GM12874 (cell line): Measurements from ENCODE around the gene CNP.

ENCODE experiments used
- TF ChIP-seq, protein P1 (sequence below): IDR thresholded peaks from 2 replicates; pipeline ENCODE4 v1.5.1; 2011; ENCODE audit warnings: low read depth, mild to moderate bottlenecking, control low read depth, low read length, moderate library complexity; ENCODE audit not compliant: insufficient read depth

The CNP gene

GRCh38 chr17:41988418-41988817 lies 21.8 kb downstream of the CNP start:
- TF ChIP-seq, protein P1, sequence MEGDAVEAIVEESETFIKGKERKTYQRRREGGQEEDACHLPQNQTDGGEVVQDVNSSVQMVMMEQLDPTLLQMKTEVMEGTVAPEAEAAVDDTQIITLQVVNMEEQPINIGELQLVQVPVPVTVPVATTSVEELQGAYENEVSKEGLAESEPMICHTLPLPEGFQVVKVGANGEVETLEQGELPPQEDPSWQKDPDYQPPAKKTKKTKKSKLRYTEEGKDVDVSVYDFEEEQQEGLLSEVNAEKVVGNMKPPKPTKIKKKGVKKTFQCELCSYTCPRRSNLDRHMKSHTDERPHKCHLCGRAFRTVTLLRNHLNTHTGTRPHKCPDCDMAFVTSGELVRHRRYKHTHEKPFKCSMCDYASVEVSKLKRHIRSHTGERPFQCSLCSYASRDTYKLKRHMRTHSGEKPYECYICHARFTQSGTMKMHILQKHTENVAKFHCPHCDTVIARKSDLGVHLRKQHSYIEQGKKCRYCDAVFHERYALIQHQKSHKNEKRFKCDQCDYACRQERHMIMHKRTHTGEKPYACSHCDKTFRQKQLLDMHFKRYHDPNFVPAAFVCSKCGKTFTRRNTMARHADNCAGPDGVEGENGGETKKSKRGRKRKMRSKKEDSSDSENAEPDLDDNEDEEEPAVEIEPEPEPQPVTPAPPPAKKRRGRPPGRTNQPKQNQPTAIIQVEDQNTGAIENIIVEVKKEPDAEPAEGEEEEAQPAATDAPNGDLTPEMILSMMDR, result no peak

DNA sequence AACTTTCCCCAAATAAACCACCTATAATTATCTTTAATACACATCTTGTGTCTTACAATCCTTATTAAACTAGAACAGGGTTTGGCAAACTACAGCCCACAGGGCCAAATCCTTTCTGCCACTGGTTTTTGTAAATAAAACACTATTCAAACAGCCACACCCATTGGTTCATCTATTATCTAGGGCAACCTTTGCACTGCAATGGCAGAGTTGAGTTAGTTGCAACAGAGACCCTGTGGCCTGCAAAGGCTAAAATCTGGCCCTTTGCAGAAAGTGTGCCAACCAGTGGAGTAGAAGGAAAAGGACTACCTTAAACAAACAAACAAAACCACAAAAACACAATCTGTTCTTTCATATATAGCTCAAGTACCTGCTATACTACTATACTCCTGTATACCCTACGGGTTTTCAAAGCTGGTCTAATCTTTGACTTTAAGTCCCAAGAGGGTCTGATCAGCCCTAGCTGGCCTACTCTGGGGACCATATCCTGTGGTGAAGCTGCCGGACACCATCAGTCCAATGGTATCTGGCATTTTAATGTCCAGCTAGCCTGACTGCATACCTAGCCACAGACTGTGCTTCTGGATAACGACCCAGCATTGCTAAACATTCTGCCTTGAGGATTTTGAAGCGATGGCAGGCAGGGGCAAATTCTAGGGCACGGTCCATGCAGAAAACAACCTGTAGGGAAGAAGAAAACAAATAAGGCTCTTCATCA lies 23.3 kb downstream of the CNP start:
- TF ChIP-seq, protein P1, result no peak

GRCh38 chr17:41992576-41992975 lies 26.0 kb downstream of the CNP start:
- TF ChIP-seq, protein P1, result no peak

DNA sequence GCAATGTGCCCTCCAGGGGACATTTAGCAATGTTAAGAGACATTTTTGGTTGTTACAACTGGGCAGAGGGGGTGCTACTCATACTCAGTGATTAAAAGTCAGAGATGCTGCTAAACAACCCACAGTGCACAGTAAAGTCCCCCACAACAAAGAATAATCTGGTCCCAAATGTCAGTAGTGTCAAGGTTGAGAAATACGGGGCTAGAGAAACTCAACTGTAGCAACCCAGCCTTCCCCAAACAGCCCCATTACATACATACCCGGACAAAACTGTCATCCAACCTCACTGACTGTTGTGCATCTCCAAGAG lies 30.2 kb downstream of the CNP start:
- TF ChIP-seq, protein P1, result no peak

DNA sequence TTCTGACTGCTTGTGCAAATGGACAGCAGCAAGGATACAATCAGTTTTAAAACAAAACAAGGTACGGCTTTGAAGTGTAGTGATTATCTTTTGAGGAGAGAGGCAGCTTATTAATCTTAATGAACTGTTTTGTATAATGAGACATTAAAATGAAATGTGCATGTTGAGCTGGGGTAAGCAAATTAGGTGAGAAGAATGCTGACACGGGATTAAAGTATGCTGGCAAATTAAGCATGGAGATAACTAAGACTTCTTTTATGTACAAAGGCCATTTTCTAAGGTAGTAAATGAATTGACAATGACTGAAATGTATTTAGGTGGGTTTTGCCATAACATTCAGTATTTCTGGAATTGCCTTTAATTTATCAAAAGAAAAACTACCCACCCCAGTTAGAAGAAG lies 31.9 kb downstream of the CNP start:
- TF ChIP-seq, protein P1, result no peak

- TF ChIP-seq, protein P1, result no peak
Measured at GRCh38 chr17:42000413-42001133, 34.0 kb downstream of the CNP start.

GRCh38 chr17:42001729-42002128 lies 35.1 kb downstream of the CNP start:
- TF ChIP-seq, protein P1, result no peak
